HL-60 (cell line): ENCODE data around the gene PAPPA2.

Experiments used
- GABPA ChIP-seq: IDR thresholded peaks from 2 replicates; pipeline ENCODE4 v1.6.1; 2012; ENCODE audit warnings: low read depth
- POLR2AphosphoS5 ChIP-seq: IDR thresholded peaks from 2 replicates; pipeline ENCODE4 v1.6.1; 2012; ENCODE audit warnings: low read depth

- TF ChIP-seq POLR2AphosphoS5 (no peak), GABPA (no peak)
Measured at GRCh38 chr1:176601348-176601747, 138.4 kb downstream of the PAPPA2 start.
